Thyroid gland (tissue), 4 donors: ENCODE data around the gene ULK1.

Experiments used
- POLR2A ChIP-seq, 2 donors: fragments of 450-650 bp; IDR thresholded peaks; one replicate each; pipeline ENCODE4 v1.6.1; 2017; ENCODE audit warnings: antibody characterized with exemption in 2 of 2, mild to moderate bottlenecking in 2 of 2, moderate library complexity in 1 of 2
- TF ChIP-seq, protein P1 (sequence below), 6 experiments: fragments of 200-600 bp in 3 of 6; fragments of 450-650 bp in 3 of 6; sonication (generic) in 3 of 6; IDR thresholded peaks; one replicate each; pipeline ENCODE4 v1.5.1; 2016 to 2019; ENCODE audit warnings: antibody characterized with exemption in 6 of 6, mild to moderate bottlenecking in 2 of 6, inconsistent platforms in 1 of 6, moderate library complexity in 1 of 6

GRCh38 chr12:131873293-131873692 lies 21.1 kb upstream of the ULK1 start:
- TF ChIP-seq, protein P1, sequence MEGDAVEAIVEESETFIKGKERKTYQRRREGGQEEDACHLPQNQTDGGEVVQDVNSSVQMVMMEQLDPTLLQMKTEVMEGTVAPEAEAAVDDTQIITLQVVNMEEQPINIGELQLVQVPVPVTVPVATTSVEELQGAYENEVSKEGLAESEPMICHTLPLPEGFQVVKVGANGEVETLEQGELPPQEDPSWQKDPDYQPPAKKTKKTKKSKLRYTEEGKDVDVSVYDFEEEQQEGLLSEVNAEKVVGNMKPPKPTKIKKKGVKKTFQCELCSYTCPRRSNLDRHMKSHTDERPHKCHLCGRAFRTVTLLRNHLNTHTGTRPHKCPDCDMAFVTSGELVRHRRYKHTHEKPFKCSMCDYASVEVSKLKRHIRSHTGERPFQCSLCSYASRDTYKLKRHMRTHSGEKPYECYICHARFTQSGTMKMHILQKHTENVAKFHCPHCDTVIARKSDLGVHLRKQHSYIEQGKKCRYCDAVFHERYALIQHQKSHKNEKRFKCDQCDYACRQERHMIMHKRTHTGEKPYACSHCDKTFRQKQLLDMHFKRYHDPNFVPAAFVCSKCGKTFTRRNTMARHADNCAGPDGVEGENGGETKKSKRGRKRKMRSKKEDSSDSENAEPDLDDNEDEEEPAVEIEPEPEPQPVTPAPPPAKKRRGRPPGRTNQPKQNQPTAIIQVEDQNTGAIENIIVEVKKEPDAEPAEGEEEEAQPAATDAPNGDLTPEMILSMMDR (IDR thresholded peaks at IDR 0.05): no peak
- TF ChIP-seq POLR2A (IDR thresholded peaks at IDR 0.05): no peak
